Skeletal muscle tissue (tissue), 4 donors: ENCODE results near the gene SLC6A1. TPM values are rescaled to one million over a fixed set of nuclear protein-coding genes. Genes with fewer than 3 reads are reported as not detected.
A peak's percentile ranks its signal among the peaks of the same experiment; 100 is the strongest.

Source experiments
- H3K27ac ChIP-seq: one replicate; pipeline ENCODE4 v1.7.0; 2013; ENCODE audit warnings: mild to moderate bottlenecking, low read depth, low read length, inconsistent platforms
- H3K27me3 ChIP-seq, 3 donors: one replicate each; pipeline ENCODE4 v1.7.0; 2013; ENCODE audit warnings: low read length in 3 of 3; ENCODE audit not compliant: control insufficient read depth in 3 of 3, insufficient read depth in 3 of 3
- H3K36me3 ChIP-seq, 3 donors: one replicate each; pipeline ENCODE4 v1.7.0; 2013; ENCODE audit warnings: low read length in 3 of 3; ENCODE audit not compliant: control insufficient read depth in 3 of 3, insufficient read depth in 3 of 3
- H3K4me1 ChIP-seq, 3 donors: one replicate each; pipeline ENCODE4 v1.7.0; 2013; ENCODE audit warnings: low read length in 3 of 3, mild to moderate bottlenecking in 3 of 3; ENCODE audit not compliant: control insufficient read depth in 3 of 3, insufficient read depth in 3 of 3
- H3K4me3 ChIP-seq, 3 donors: one replicate each; pipeline ENCODE4 v1.7.0; 2013; ENCODE audit warnings: low read length in 3 of 3
- H3K9ac ChIP-seq, 3 donors: one replicate each; pipeline ENCODE4 v1.7.0; 2013; ENCODE audit warnings: low read length in 3 of 3, mild to moderate bottlenecking in 3 of 3, moderate library complexity in 2 of 3, low read depth in 1 of 3
- H3K9me3 ChIP-seq, 3 donors: one replicate each; pipeline ENCODE4 v1.7.0; 2013; ENCODE audit warnings: low read length in 3 of 3; ENCODE audit not compliant: control insufficient read depth in 3 of 3
- total RNA-seq: library from RNA; depleted of rRNA; stranded (reverse); fragments of >200 nt; gene quantifications from one replicate; pipeline ENCODE4 v1.2.3, GENCODE V29; 2014
- donor health status: Osteomylitis.

Gene SLC6A1
- total RNA-seq, 1 donor from 2014 or later: 2.6 TPM

GRCh38 chr3:10954740-10955139 is 37.8 kb upstream of the SLC6A1 start:
- Histone ChIP-seq H3K9me3 (no peaks in the 10 kb centered on the region), H3K36me3 (no peaks in the 10 kb centered on the region), H3K9ac (no peak overlapping the region), H3K4me1 (peaks cover 33 to 51% (median 47%) of the 10 kb centered on the region in 3 donors), H3K4me3 (no peak overlapping the region), H3K27ac (no peak overlapping the region), H3K27me3 (peaks cover 0 to 20% (median 17%) of the 10 kb centered on the region in 3 donors)

GRCh38 chr3:10955711-10956453 is 36.7 kb upstream of the SLC6A1 start:
- H3K9me3 ChIP-seq: no peaks in the 10 kb centered on the region
- peaks cover 0 to 16% (median 12%) of the 10 kb centered on the region in 3 donors for H3K27me3 ChIP-seq
- H3K9ac ChIP-seq: peak overlapping the region in 1 of 3 donors; percentile 16
- H3K36me3 ChIP-seq: no peaks in the 10 kb centered on the region
- peaks cover 33 to 54% (median 48%) of the 10 kb centered on the region in 3 donors for H3K4me1 ChIP-seq
- no peak overlapping the region for H3K4me3 ChIP-seq
- peak overlapping the region; percentile 60 for H3K27ac ChIP-seq

GRCh38 chr3:10956531-10956930 is 36.0 kb upstream of the SLC6A1 start:
- Histone ChIP-seq H3K9me3 (no peaks in the 10 kb centered on the region), H3K27ac (peak overlapping the region; percentile 60), H3K27me3 (peaks cover 0 to 14% (median 8%) of the 10 kb centered on the region in 3 donors), H3K9ac (peak overlapping the region in 1 of 3 donors; percentile 23), H3K36me3 (no peaks in the 10 kb centered on the region), H3K4me1 (peaks cover 33 to 54% (median 48%) of the 10 kb centered on the region in 3 donors), H3K4me3 (no peak overlapping the region)

- peak overlapping the region; percentile 60 for H3K27ac ChIP-seq
- peaks cover 33 to 54% (median 48%) of the 10 kb centered on the region in 3 donors for H3K4me1 ChIP-seq
- peaks cover 0 to 10% (median 8%) of the 10 kb centered on the region in 3 donors for H3K27me3 ChIP-seq
Measured at GRCh38 chr3:10956986-10957385, 35.6 kb upstream of the SLC6A1 start.

GRCh38 chr3:10957976-10958749 is 34.4 kb upstream of the SLC6A1 start:
- Histone ChIP-seq H3K4me3 (no peak overlapping the region), H3K9me3 (no peaks in the 10 kb centered on the region), H3K27me3 (peaks cover 0 to 5% (median 2%) of the 10 kb centered on the region in 3 donors), H3K4me1 (peaks cover 33 to 54% (median 48%) of the 10 kb centered on the region in 3 donors), H3K9ac (no peak overlapping the region), H3K36me3 (no peaks in the 10 kb centered on the region), H3K27ac (no peak overlapping the region)

More at GRCh38 chr3:10956986-10957385, 35.6 kb upstream of the SLC6A1 start:
- Histone ChIP-seq H3K9ac (peak overlapping the region in 2 of 3 donors; percentile 16 to 23), H3K36me3 (no peaks in the 10 kb centered on the region), H3K9me3 (no peaks in the 10 kb centered on the region), H3K4me3 (no peak overlapping the region)

- Histone ChIP-seq H3K9ac (no peak overlapping the region), H3K36me3 (no peaks in the 10 kb centered on the region), H3K27ac (no peak overlapping the region), H3K4me3 (no peak overlapping the region), H3K27me3 (peaks cover 0 to 3% (median 2%) of the 10 kb centered on the region in 3 donors), H3K9me3 (no peaks in the 10 kb centered on the region), H3K4me1 (peaks cover 33 to 47% (median 40%) of the 10 kb centered on the region in 3 donors)
Measured at GRCh38 chr3:10960255-10960654, 32.3 kb upstream of the SLC6A1 start.

- H3K27ac ChIP-seq: no peak overlapping the region
- no peak overlapping the region for H3K9ac ChIP-seq
- H3K9me3 ChIP-seq: no peaks in the 10 kb centered on the region
- peaks cover 18 to 30% (median 23%) of the 10 kb centered on the region in 3 donors for H3K4me1 ChIP-seq
- peaks cover 3 to 12% (median 5%) of the 10 kb centered on the region in 3 donors for H3K27me3 ChIP-seq
- no peaks in the 10 kb centered on the region for H3K36me3 ChIP-seq
- H3K4me3 ChIP-seq: no peak overlapping the region
Measured at GRCh38 chr3:10961921-10962320, 30.6 kb upstream of the SLC6A1 start.

GRCh38 chr3:10962481-10963036 is 30.0 kb upstream of the SLC6A1 start:
- H3K9ac ChIP-seq: no peak overlapping the region
- peaks cover 12 to 24% (median 17%) of the 10 kb centered on the region in 3 donors for H3K4me1 ChIP-seq

GRCh38 chr3:10964537-10965167 is 27.9 kb upstream of the SLC6A1 start:
- Histone ChIP-seq H3K27ac (no peak overlapping the region), H3K27me3 (peaks cover 5 to 16% (median 5%) of the 10 kb centered on the region in 3 donors), H3K9ac (no peak overlapping the region), H3K9me3 (no peaks in the 10 kb centered on the region), H3K36me3 (no peaks in the 10 kb centered on the region), H3K4me3 (no peak overlapping the region), H3K4me1 (peaks cover 0 to 10% (median 9%) of the 10 kb centered on the region in 3 donors)

More at GRCh38 chr3:10962481-10963036, 30.0 kb upstream of the SLC6A1 start:
- Histone ChIP-seq H3K4me3 (no peak overlapping the region), H3K9me3 (no peaks in the 10 kb centered on the region), H3K27me3 (peaks cover 5 to 13% (median 5%) of the 10 kb centered on the region in 3 donors), H3K27ac (no peak overlapping the region), H3K36me3 (no peaks in the 10 kb centered on the region)
